Right lobe of liver (tissue), 6 donors: ENCODE measurements around the gene NCAM2. TPM values are rescaled to one million over a fixed set of nuclear protein-coding genes. Genes with fewer than 3 reads are reported as not detected.

Experiments
- ATAC-seq, 4 donors: fragments of 200-7000 bp; cut with Tn5 transposase; one replicate each; pipeline ENCODE4 v1.9.1; 2020; ENCODE audit warnings: mild to moderate bottlenecking in 4 of 4, moderate library complexity in 4 of 4
- DNase-seq, 3 donors: peaks; one replicate each; pipeline ENCODE4 v3.0.0-alpha.2; 2020
- H3K27ac ChIP-seq, 3 donors: fragments of 200-600 bp; one replicate each; pipeline ENCODE4 v1.8.0; 2022
- H3K27me3 ChIP-seq, 2 donors: fragments of 200-600 bp; one replicate each; pipeline ENCODE4 v1.8.0; 2022
- H3K36me3 ChIP-seq, 4 donors: fragments of 200-600 bp; sonication (generic) in 1 of 4; one replicate each; pipeline versions ENCODE4 v1.5.1 to v1.8.0; 2017 to 2022; ENCODE audit warnings: control low read depth in 1 of 4
- H3K4me1 ChIP-seq, 4 donors: fragments of 200-600 bp; sonication (generic) in 1 of 4; one replicate each; pipeline versions ENCODE4 v1.5.1 to v1.8.0; 2017 to 2022; ENCODE audit warnings: control low read depth in 1 of 4
- H3K4me3 ChIP-seq, 3 donors: fragments of 200-600 bp; one replicate each; pipeline ENCODE4 v1.8.0; 2022
- H3K9me3 ChIP-seq, 4 donors: fragments of 200-600 bp; sonication (generic) in 1 of 4; one replicate each; pipeline versions ENCODE4 v1.5.1 to v1.8.0; 2017 to 2022; ENCODE audit warnings: control low read depth in 1 of 4
- CTCF ChIP-seq, 4 donors: fragments of 200-600 bp in 3 of 4; fragments of 450-650 bp in 1 of 4; IDR thresholded peaks; one replicate each; pipeline versions ENCODE4 v1.5.1 to v1.8.0; 2016 to 2022; ENCODE audit warnings: antibody characterized with exemption in 4 of 4, mild to moderate bottlenecking in 2 of 4
- POLR2A ChIP-seq: fragments of 450-650 bp; IDR thresholded peaks from one replicate; pipeline ENCODE4 v1.6.1; 2017; ENCODE audit warnings: antibody characterized with exemption, mild to moderate bottlenecking
- WGBS: methylation state at CpG from one replicate; pipeline ENCODE4 v1.1.6; 2018; ENCODE audit warnings: low coverage, low lambda C conversion rate; ENCODE audit not compliant: insufficient coverage; ENCODE audit errors: missing lambda C conversion rate; 5-methylcytosine and 5-hydroxymethylcytosine counted together
- intact Hi-C, 2 donors: fragments of 100-400 bp; cut with DNase I; formaldehyde crosslinking; loops; one replicate each; pipeline versions ENCODE4 v1.11.2 to v1.14.1; 2022
- total RNA-seq, 6 experiments: library from RNA; depleted of rRNA in 2 of 6; stranded (reverse); fragments of >200 nt in 2 of 6; fragmentation: NEBNext Ultra II Directional in 3 of 6; extraction: Animal tissue kit (Norgen Biotek cat#: 25700) in 3 of 6; gene quantifications; one replicate each; pipeline versions ENCODE4 v1.1.0 to v1.2.4, GENCODE V29; 2016 to 2023
- donor health status: DM: no; HTN: yes; CAD: no.
- donor health status: DM: no; HTN: no; CAD: no.
- donor health status: DM: no; HTN: no; CAD: no.
- donor health status: DM: no; HTN: yes; CAD: no.
- donor health status: DM: no; HTN: yes; CAD: no.

NCAM2 gene
- total RNA-seq, 6 experiments from 2014 or later, result 0.38 to 1.4 (median 0.81) TPM; not detected in 2

DNA sequence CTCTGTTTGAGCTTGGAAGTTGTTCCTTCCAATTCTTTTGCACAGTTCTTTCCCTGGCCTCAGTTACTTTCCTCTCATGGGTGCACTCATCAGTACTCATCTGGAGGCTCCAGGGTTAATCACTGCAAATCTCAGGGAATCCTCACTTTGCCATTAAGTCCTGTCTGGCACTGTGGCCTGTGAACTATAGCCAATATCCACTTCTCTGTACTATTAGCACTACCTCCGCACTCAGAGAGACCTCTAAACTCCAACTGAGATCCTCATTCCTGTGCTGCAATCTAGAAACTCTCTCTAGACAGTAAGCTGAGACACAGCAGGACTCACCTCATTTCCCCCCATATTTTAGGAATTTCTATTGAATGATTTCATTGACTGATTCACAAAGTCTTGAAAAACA, 311.3 kb downstream of the NCAM2 start:
- Histone ChIP-seq H3K27me3 (no peaks in the 10 kb centered on the region), H3K4me1 (no peaks in the 10 kb centered on the region), H3K9me3 (no peaks in the 10 kb centered on the region), H3K36me3 (no peaks in the 10 kb centered on the region), H3K4me3 (no peak overlapping the region), H3K27ac (no peak overlapping the region)
- no peak for DNase-seq
- intact Hi-C loops, result no loop called here
- TF ChIP-seq POLR2A (no peak), CTCF (IDR thresholded peaks at IDR 0.05) (no peak)
- WGBS, result 57% methylated on average over 1 of the region's 1 CpG
- peak in 1 of 4 donors; percentile 82 for ATAC-seq

GRCh38 chr21:21324297-21324696, 326.1 kb downstream of the NCAM2 start:
- 88% methylated on average over 4 of the region's 5 CpGs for WGBS
- intact Hi-C loops, result no loop called here
- peak in 1 of 4 donors; percentile 29 for ATAC-seq

GRCh38 chr21:21332492-21332891, 334.3 kb downstream of the NCAM2 start:
- H3K4me3 ChIP-seq, result no peak overlapping the region
- H3K36me3 ChIP-seq, result no peaks in the 10 kb centered on the region
- no peak for TF ChIP-seq POLR2A
- no peak for TF ChIP-seq CTCF (IDR thresholded peaks at IDR 0.05)
- H3K27ac ChIP-seq, result no peak overlapping the region
- no peaks in the 10 kb centered on the region for H3K4me1 ChIP-seq
- ATAC-seq (no peak), DNase-seq (no peak)
- intact Hi-C loops, result no loop called here
- WGBS, result 68% methylated on average over 3 of the region's 3 CpGs
- no peaks in the 10 kb centered on the region for H3K27me3 ChIP-seq
- no peaks in the 10 kb centered on the region for H3K9me3 ChIP-seq

More at GRCh38 chr21:21324297-21324696, 326.1 kb downstream of the NCAM2 start:
- Histone ChIP-seq H3K27ac (no peak overlapping the region), H3K4me3 (no peak overlapping the region), H3K27me3 (no peaks in the 10 kb centered on the region), H3K4me1 (no peaks in the 10 kb centered on the region), H3K36me3 (no peaks in the 10 kb centered on the region), H3K9me3 (no peaks in the 10 kb centered on the region)
- TF ChIP-seq CTCF (IDR thresholded peaks at IDR 0.05), result peak in 1 of 4 donors; percentile 34
- TF ChIP-seq POLR2A, result no peak
- no peak for DNase-seq

DNA sequence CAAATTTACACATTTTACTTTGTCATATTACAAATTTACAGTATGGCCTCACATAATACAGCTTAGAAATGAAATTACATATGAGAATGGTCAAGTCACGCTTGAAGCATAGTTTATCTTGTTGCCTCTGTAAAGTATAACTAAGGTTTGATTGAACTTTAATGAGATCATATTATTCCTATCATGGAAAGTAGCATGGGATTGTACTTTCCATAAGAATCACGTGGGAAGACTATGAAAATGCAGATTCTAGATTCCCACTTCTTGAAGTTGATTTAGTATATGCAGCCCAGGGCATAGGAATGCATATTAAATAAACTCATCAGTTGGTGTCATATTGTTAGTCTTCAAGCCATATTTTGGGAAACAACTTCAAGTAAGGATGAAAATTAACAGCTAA, 342.8 kb downstream of the NCAM2 start:
- 81% methylated on average over 2 of the region's 2 CpGs for WGBS
- no peak overlapping the region for H3K27ac ChIP-seq
- no peaks in the 10 kb centered on the region for H3K36me3 ChIP-seq
- no peak overlapping the region for H3K4me3 ChIP-seq
- no peaks in the 10 kb centered on the region for H3K4me1 ChIP-seq
- intact Hi-C loops, result no loop called here
- TF ChIP-seq POLR2A (no peak), CTCF (IDR thresholded peaks at IDR 0.05) (no peak)
- DNase-seq, result no peak
- no peaks in the 10 kb centered on the region for H3K27me3 ChIP-seq
- ATAC-seq, result no peak
- H3K9me3 ChIP-seq, result peaks cover 0 to 7% (median 0%) of the 10 kb centered on the region in 4 donors

- intact Hi-C loops, result no loop called here
- 36% methylated on average over 1 of the region's 1 CpG for WGBS
- DNase-seq, result no peak
Observed at GRCh38 chr21:21345296-21345695, 347.1 kb downstream of the NCAM2 start.

More at GRCh38 chr21:21345296-21345695, 347.1 kb downstream of the NCAM2 start:
- H3K4me3 ChIP-seq, result no peak overlapping the region
- H3K36me3 ChIP-seq, result no peaks in the 10 kb centered on the region
- H3K27me3 ChIP-seq, result no peaks in the 10 kb centered on the region
- H3K9me3 ChIP-seq, result peaks cover 0 to 7% (median 0%) of the 10 kb centered on the region in 4 donors
- H3K4me1 ChIP-seq, result no peaks in the 10 kb centered on the region
- TF ChIP-seq CTCF (IDR thresholded peaks at IDR 0.05) (no peak), POLR2A (no peak)
- ATAC-seq, result no peak
- no peak overlapping the region for H3K27ac ChIP-seq
